GM18951 (cell line): Measurements from ENCODE around the gene TRIO.

ENCODE experiments used
- POLR2A ChIP-seq: IDR thresholded peaks from 4 replicates; pipeline ENCODE4 v1.6.1; 2011; ENCODE audit warnings: mild to moderate bottlenecking; ENCODE audit not compliant: insufficient read length, insufficient read depth; ENCODE audit errors: extremely low read depth
- in situ Hi-C: fragments of 300-500 bp; cut with MboI; formaldehyde crosslinking; loops from one replicate; pipeline ENCODE4 v1.12.0; 2022; ENCODE audit warnings: low sequenced_read_pairs, mixed read lengths, inconsistent platforms; ENCODE audit not compliant: unreplicated experiment

Gene TRIO

DNA sequence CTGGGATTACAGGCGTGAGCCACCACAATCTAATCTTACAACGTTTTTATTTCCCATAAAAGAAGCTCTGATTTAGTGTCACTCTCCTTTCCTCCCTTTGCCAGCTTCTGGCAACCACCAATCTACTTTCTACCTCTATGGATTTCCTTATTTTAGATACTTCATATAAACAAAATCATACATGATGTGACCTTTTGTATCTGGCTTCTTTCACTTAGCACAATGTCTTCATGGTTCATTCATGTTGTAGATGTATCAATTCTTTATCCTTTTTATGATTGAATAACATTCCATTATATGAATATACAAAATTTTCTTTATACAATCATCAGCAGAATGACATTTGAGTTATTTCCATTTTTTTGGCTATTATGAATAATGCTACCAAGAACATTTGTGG lies 9.7 kb upstream of the TRIO start:
- in situ Hi-C loops = no loop called here
- TF ChIP-seq POLR2A = no peak

GRCh38 chr5:14134083-14134482 lies 9.1 kb upstream of the TRIO start:
- no peak for TF ChIP-seq POLR2A
- in situ Hi-C loops = no loop called here

DNA sequence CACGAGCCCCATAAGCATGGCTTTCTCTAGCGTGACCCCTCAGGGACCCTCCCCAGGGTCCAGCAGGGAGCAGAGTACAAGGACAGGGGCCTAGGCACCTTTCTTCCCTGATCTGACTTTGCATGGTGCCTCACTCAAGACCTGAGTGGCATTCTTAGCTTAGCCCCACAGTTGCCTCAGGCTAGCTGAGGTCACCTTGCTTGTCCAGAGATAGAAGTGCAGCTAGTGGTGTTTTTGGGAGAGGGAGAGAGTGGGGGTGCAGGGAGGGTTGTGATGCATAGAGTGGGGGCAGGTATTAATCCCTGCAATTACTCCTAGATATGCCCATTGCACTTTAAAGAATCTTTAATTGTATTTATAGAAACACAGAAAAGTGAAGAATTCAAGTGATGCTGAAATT lies 8.4 kb upstream of the TRIO start:
- in situ Hi-C loops = no loop called here
- TF ChIP-seq POLR2A = no peak

DNA sequence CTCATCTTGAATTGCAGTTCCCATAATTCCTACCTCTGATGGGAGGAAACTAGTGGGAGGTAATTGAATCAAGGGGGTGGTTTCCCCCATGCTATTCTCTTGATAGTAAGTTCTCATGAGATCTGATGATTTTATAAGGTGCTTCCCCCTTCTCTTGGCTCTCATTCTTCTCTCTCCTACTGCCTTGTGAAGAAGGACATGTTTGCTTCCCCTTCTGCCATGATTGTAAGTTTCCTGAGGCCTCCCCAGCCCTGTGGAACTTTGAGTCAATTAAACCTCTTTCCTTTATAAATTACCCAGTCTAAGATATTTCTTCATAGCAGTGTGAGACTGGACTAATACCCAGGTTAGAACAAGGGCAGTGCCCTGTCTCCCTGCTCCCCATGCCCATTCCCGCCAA lies 7.5 kb upstream of the TRIO start:
- in situ Hi-C loops = no loop called here
- TF ChIP-seq POLR2A = no peak

GRCh38 chr5:14136228-14136627 lies 6.9 kb upstream of the TRIO start:
- in situ Hi-C loops = no loop called here
- no peak for TF ChIP-seq POLR2A

DNA sequence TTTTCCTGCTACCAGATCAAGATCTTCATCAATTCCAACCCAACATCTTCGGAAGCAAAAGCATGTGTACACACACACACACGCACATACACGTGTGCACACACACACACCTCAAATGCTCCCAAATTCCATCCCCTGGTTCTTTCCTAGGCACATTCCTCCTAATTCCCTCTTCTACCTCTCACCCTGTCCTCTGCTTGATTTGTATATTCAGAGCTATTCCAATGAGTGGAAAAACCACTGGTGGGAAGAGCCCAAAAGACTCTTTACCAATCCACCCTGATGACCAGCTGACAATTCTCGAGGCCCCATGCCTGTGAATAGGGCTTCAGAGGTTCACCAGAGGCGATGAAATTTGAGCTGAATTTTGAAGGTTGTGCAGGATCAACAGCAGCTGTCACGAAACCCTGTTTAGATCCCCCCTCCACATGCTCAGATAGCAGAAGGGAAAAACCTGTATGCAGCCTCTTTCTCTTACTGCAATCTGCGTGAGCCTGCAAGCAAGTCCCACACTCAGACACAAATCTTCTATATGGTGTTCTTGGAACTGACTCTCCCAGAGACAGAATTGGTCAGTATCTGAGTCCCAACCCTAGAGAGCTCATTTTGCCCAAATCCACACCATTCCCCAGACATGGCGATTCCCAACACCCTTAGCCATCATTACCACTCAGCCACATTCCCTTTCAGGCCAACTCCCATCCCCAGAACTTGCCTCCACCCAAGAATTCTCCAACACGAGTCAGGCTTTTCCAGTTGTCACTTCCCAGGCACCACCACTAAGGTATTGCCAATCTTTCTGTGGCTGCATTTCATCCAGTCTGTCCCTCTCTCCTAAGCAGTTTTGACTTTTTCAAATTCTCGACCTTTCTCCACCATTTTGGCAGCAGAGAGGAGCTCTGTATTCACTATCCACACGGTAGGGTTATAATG lies 4.3 kb upstream of the TRIO start:
- in situ Hi-C loops = no loop called here
- no peak for TF ChIP-seq POLR2A

DNA sequence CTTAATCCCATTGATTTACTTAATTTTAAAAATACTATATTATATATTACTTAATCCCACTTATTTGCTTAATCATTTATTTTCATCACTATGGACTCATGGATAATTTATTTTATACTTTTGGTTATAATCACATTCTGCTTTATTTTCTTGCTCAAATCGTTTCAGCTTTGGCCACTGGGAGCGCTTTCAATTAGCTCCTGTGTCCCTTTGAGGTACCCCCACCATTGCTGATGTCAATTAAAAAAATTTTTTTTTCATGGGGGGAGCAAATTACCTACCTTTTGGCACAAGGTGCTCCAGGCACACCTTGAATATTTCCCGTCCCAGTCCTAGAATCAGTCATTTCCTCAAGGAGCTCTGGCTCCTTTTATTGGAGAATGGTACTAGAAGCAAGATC lies 1.4 kb upstream of the TRIO start:
- in situ Hi-C loops = no loop called here

DNA sequence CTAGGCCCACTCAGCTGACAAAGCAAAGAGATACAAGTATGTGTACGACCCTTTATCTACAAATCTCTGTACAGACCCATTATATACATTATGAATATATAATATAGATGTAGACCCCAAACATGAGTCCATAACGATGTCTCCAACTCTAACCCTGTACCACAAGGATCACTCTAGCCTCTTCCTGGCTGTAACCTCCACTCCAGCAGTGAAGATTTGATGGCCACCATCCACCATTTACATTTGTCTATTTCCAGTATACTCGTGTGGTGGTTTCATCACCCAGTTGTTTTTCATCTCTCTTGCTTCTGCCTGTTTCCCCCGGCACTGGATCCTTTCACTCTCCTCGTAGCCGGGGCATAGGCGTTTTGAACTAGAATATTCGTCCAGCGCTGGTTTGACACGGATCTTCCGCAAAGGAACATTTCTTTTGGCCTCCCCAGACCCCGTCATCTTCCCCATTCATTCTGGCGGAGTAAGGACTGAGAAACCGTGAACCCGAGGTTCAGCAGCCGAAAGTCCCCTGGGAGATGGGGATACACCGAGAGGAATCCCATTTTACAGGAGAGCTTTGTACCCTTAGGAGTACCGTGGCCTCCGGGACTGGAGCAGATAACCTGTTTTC lies 828 bp upstream of the TRIO start:
- no peak for TF ChIP-seq POLR2A
- in situ Hi-C loops = no loop called here

More for the DNA sequence above, 1.4 kb upstream of the TRIO start:
- TF ChIP-seq POLR2A = no peak

- TF ChIP-seq POLR2A = no peak
- in situ Hi-C loops = no loop called here
Observed at GRCh38 chr5:14143546-14143840, 351 bp downstream of the TRIO start.

DNA sequence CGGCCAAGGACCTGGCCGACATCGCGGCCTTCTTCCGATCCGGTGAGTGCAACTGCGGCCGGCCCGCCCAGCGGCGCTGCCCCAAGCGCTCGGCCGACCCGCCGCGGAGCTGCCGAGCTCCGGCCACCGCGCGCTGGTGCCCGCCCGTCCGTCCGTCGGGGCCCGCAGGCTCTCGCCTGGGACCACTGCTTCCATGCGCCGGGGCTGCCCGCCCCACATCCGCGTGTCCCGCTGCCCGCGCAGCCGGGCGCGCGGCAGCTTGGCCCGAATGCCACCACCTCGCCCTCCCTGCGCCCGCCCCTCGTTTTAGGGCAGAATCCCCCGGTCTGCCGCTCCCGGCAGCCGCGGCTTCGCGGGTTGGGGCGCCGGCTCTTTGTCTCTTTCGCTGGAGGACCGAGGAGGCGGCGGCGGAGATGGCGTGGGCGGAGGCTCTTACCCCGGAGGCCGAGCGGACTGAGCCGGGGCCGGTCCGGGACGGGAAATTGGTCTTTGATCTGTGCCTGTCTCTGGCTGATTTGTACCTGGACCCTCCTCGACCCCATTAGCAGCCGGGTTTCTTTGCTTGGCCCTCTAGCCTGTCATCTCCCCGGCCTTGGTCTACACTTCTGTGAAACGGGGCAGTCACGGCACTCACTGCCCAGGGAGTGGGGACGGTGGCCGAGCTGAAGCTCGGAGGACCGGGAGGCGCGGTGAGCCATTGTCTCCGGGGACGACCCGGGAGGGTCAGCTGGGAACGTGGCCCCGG lies 871 bp downstream of the TRIO start:
- in situ Hi-C loops = no loop called here
- TF ChIP-seq POLR2A = no peak

- peak; percentile 74 for TF ChIP-seq POLR2A
- in situ Hi-C loops = no loop called here
Observed at GRCh38 chr5:14144586-14145434, 1.7 kb downstream of the TRIO start.

GRCh38 chr5:14145435-14146334 lies 2.5 kb downstream of the TRIO start:
- in situ Hi-C loops = no loop called here

More at GRCh38 chr5:14145435-14146334, 2.5 kb downstream of the TRIO start:
- no peak for TF ChIP-seq POLR2A
